HL-60 (cell line): ENCODE measurements around the gene RYR3.

Experiments used
- DNase-seq, 2 experiments: peaks; one replicate each; pipeline ENCODE4 v3.0.0-alpha.2; 2010 to 2020; ENCODE audit warnings: low read depth in 1 of 2, low spot score in 1 of 2
- H3K27ac ChIP-seq: fragments of 250-450 bp; sonication (Bioruptor Pico); replicated peaks from 2 replicates; pipeline ENCODE4 v1.5.1; 2020; ENCODE audit warnings: mild to moderate bottlenecking, moderate library complexity
- H3K27me3 ChIP-seq: fragments of 250-450 bp; sonication (Bioruptor Pico); 2 replicates; pipeline ENCODE4 v1.5.1; 2021; ENCODE audit warnings: mild to moderate bottlenecking, moderate library complexity; ENCODE audit not compliant: insufficient read depth, poor library complexity, severe bottlenecking
- H3K4me3 ChIP-seq: replicated peaks from 2 replicates; pipeline ENCODE4 v1.5.1; 2011; ENCODE audit warnings: mild to moderate bottlenecking, control low read depth, low read length; ENCODE audit not compliant: insufficient read depth
- CTCF ChIP-seq: IDR thresholded peaks from one replicate; pipeline ENCODE4 v1.5.1; 2011; ENCODE audit warnings: low read length, control low read depth, inconsistent platforms; ENCODE audit not compliant: insufficient read depth
- GABPA ChIP-seq: IDR thresholded peaks from 2 replicates; pipeline ENCODE4 v1.6.1; 2012; ENCODE audit warnings: low read depth
- POLR2AphosphoS5 ChIP-seq: IDR thresholded peaks from 2 replicates; pipeline ENCODE4 v1.6.1; 2012; ENCODE audit warnings: low read depth
- REST ChIP-seq: IDR thresholded peaks from 2 replicates; pipeline ENCODE4 v1.6.1; 2012; ENCODE audit warnings: low read depth; ENCODE audit not compliant: insufficient replicate concordance
- SPI1 ChIP-seq: IDR thresholded peaks from 2 replicates; pipeline ENCODE4 v1.6.1; 2012; ENCODE audit warnings: low read depth, mild to moderate bottlenecking, borderline replicate concordance

Gene RYR3

GRCh38 chr15:33722673-33723015, 411.9 kb downstream of the RYR3 start:
- H3K4me3 ChIP-seq: no peak overlapping the region
- TF ChIP-seq CTCF (no peak), GABPA (no peak), POLR2AphosphoS5 (no peak), SPI1 (no peak), REST (no peak)
- no peak for DNase-seq
- H3K27ac ChIP-seq: no peak overlapping the region
- H3K27me3 ChIP-seq: no peaks in the 10 kb centered on the region

GRCh38 chr15:33724321-33725036, 413.7 kb downstream of the RYR3 start:
- Histone ChIP-seq H3K4me3 (no peak overlapping the region), H3K27me3 (no peaks in the 10 kb centered on the region), H3K27ac (no peak overlapping the region)
- no peak for DNase-seq
- TF ChIP-seq SPI1 (no peak), CTCF (no peak), GABPA (no peak)

GRCh38 chr15:33729653-33730052, 418.9 kb downstream of the RYR3 start:
- H3K27me3 ChIP-seq: no peaks in the 10 kb centered on the region
- no peak overlapping the region for H3K27ac ChIP-seq
- DNase-seq: no peak
- H3K4me3 ChIP-seq: no peak overlapping the region
- TF ChIP-seq GABPA (no peak), CTCF (no peak)

- Histone ChIP-seq H3K4me3 (no peak overlapping the region), H3K27me3 (no peaks in the 10 kb centered on the region), H3K27ac (no peak overlapping the region)
- TF ChIP-seq GABPA: no peak
- no peak for TF ChIP-seq POLR2AphosphoS5
- TF ChIP-seq CTCF: no peak
- TF ChIP-seq REST: no peak
- no peak for TF ChIP-seq SPI1
- DNase-seq: no peak
Observed at GRCh38 chr15:33730815-33731214, 420.0 kb downstream of the RYR3 start.
